ENCODE data around the gene CPSF6.

- TF ChIP-seq EZH2 (IDR thresholded peaks at IDR 0.05; ENCODE audit: insufficient read depth, poor library complexity, severe bottlenecking) (no peak), EZH2phosphoT487 (IDR thresholded peaks at IDR 0.05; ENCODE audit: insufficient read depth, low read depth) (no peak)
Observed at GRCh38 chr12:69298947-69299346, 59.6 kb downstream of the CPSF6 start.
